ENCODE measurements around the gene ARMC9.
A peak's percentile ranks its signal among the peaks of the same experiment; 100 is the strongest.
"Not testable (repeated sequence)": the region's sequence is repeated elsewhere in the genome, so short reads cannot be mapped to it uniquely, and the experiment has no call there.

The ARMC9 gene

DNA sequence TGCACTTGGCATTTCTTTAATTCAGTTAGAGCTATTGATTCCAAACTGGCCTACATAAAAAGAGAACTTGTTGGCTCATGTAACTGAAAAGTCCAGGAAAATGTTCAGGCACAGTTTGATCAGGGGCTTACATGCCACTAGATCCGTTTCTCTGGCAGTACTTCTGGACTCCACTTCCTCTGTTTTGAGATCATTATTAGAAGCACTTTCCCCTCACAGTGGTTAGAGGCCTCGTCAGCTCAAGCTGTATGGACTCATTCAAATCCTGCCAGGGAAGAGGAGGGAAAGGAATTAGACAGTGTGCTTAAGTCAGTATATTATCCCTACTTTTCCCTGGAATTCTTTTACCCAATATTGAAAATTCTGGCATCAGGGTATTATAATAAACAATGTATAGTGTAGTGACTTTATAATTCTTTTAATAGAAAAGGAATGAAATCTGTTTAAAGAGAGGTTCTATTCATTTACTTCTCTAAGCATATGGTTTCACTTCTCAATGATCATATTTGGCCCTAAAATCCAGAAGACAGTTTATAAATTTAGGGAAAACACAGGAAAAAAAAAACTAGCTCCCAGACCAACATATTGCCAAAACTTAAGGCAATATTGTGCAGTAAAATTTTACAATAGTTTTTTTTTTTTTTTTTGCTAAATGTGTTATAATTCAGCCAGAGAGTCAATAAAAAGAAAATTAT is 92.0 kb downstream of the ARMC9 start:
- DNase-seq, result no peak

GRCh38 chr2:231292472-231293134 is 94.2 kb downstream of the ARMC9 start:
- DNase-seq, result no peak

- no peak for DNase-seq
These were observed 94.7 kb downstream of the ARMC9 start for GRCh38 chr2:231293163-231293562.

DNA sequence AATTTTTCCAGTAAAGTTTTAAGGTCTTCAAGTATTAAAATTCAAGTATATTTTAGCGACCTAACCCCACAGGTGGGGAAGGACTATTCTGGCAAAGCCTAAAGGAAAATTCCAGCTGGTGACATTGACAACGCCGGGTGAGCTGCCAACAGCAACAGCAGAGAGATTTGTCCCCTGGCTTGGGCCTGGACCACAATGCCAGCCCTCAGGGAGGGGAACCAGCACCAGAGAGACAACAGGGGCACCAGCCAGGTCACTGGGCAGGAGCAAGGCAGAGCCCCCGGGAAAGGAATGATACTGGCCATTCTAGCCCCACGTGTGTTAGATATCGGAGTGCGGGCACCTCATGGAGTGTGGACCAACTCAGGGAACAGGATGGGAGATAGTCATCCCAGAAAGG is 95.7 kb downstream of the ARMC9 start:
- DNase-seq, result no peak

- DNase-seq, result no peak
These were observed 96.3 kb downstream of the ARMC9 start for GRCh38 chr2:231294571-231295362.

DNA sequence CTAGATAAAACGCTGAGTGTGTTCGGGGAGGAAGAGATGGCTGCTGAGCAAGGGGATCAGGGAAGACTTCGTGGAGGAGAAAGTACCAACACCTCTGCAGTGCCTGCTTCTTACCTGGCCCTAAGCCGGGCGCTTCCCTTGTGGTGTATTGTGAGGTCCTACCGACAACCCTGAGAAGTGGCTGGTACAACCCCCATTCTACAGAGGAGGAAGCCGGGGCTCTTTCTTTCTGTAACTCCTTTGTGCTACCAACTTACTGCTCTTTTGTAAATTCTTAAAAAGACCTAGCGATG is 96.9 kb downstream of the ARMC9 start:
- no peak for DNase-seq

- DNase-seq, result no peak
These were observed 98.1 kb downstream of the ARMC9 start for GRCh38 chr2:231296401-231296974.

GRCh38 chr2:231297108-231297908 is 98.9 kb downstream of the ARMC9 start:
- no peak for DNase-seq

GRCh38 chr2:231298091-231298490 is 99.7 kb downstream of the ARMC9 start:
- DNase-seq, result no peak

- no peak for DNase-seq
These were observed 100.8 kb downstream of the ARMC9 start for GRCh38 chr2:231299267-231299666.

DNA sequence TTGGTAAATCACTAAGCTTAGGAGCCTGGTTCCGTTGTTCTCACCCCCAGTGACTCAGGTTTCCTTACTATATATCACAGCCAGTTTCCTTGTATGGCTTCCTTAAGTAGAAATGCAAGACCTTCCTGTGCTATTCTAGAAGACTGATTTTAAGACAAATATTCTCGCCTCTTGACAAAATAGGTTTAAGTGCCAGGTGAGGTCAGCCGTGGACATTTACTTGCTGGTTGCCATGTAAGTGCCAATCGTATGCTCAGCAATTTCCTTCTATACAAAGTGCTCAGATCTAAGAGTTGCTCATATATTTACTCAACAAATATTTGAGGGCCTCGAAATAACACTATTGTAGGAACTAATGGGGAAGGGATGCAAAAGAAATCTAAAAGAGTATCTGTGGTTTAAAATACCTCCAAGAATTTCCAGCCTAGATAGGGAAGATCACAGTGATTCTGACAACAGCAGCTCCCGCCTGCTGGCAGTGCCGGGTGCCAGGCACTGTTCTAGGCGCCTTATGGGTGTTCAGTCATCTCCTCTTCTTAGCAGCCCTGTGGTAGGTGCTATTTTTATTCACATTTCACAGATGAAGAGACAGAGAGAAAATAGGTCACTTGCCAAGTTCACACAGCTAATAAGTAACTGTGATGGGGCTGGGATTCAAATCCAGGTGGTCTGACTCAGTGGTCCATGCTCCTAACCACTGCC is 101.7 kb downstream of the ARMC9 start:
- peak; percentile 49 for DNase-seq

- no peak for DNase-seq
These were observed 102.3 kb downstream of the ARMC9 start for GRCh38 chr2:231300722-231301076.

DNA sequence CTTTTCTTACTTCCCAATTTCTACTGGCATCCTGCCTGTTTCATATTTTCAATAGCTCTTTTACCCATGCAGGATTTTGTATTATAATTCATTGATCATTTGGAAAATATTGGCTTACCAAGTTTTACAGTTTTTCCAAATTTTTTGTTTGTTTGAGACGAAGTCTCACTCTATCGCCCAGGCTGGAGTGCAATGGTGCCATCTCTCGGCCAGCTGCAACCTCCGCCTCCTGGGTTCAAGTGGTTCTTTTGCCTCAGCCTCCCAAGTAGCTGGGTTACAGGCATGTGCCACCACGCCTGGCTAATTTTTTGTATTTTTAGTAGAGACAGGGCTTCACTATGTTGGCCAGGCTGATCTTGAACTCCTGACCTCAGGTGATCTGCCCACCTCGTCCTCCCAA is 105.8 kb downstream of the ARMC9 start:
- DNase-seq, result not testable (repeated sequence)

DNA sequence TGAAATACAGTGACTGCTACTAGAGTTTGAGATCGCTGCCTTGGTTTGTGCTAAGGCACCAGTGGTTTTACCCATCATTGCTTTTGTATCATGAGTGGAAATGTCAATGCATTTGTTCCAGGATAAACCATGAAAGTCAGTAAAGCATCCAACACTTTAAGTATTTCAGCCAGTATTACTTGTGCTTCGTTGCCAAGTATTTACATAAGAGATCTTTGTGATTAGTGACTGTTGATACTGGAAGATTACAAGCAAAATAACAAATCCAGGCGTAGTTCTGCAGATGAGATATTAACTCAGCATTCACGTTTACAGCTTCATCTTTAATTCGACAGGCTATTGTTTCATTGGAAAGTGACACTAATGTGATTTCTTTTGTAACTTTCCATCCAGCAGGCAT is 106.8 kb downstream of the ARMC9 start:
- peak; percentile 94 for DNase-seq

- DNase-seq, result peak; percentile 95
These were observed 108.5 kb downstream of the ARMC9 start for GRCh38 chr2:231306791-231307393.

DNA sequence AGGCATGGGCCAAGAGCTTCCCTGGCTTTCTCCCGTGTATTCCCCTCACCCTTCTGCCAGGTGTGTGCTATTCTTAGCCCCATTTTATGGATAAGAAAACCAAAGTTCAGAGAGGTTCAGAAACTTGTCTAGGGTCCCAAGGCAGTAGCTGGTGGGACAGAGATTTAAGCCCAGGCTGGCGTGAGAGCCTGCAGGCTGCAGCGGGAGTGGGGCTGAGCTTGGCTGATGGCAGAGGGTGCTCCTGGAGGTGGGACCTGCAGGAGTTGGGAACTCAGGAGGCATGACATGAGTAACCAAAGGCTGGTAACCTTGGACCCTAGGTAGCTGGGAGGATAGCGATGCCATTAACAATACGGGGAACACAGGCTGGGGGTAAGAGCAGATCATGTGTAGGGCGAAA is 109.8 kb downstream of the ARMC9 start:
- no peak for DNase-seq

DNA sequence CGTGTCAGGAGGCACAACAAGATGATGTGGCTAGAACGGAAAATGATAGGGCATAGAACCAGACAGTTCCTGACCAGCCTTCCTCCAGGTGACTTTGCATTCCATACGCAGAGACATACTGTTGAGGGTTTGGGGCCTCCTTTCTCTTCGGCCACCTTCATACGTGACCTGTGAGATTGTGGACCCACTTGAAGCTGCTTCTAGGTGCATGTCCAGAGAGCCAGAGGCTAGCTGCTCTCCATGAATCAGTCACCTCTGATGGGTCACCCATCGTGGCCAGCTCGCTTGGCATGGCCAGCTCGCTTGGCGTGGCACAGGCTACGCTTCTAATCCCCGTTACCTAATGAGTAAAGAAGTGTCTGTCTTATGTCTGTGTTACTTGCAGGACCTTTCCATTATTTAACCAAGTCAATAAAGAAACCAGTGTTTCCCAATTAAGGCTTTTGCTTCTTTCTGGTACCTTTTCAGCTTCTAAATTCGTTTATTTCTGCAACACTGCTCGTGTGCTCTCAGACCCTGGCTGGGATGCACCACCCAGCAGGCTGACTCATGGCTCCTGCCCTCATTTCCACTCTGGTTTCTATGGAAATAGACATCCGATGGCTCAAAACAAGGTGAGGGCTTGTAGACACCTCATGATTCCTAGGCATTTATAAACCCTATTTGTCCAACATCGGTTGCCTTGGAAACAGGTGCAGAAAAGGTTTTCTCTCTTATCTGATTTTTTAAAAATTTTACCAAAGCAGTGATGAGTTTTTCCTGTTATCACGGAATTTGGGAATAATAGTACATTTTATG is 110.4 kb downstream of the ARMC9 start:
- DNase-seq, result no peak

GRCh38 chr2:231312066-231312465 is 113.6 kb downstream of the ARMC9 start:
- DNase-seq, result no peak

- no peak for DNase-seq
These were observed 117.5 kb downstream of the ARMC9 start for GRCh38 chr2:231315896-231316295.

DNA sequence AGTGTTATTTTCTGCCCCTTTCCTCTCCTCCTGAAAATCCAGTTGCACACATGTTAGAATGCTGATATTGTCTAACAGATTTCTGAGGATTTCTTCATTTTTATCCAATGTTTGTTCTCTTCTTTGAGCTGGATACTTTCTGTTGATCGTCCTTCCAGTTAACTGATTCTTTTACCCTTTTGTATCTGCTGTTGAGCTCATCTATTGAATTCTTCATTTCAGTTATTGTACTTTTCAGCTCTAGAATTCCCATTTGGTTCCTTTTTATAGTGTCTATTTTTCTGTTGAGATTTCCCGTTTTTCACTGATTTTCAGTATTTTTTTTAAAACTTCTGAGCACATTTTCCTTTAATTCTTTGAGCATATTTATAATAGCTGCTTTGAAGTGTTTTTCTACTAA is 119.1 kb downstream of the ARMC9 start:
- no peak for DNase-seq

- no peak for DNase-seq
These were observed 120.0 kb downstream of the ARMC9 start for GRCh38 chr2:231318436-231318835.

Measured in DMS79 treated with DMSO at 0.1 percent for 48 hours (cell line).